HG03432 (cell line): ENCODE results near the gene TPRN.
A peak's percentile ranks its signal among the peaks of the same experiment; 100 is the strongest.

Source experiments
- ATAC-seq: cut with Tn5 transposase; IDR thresholded peaks from one replicate; pipeline ENCODE4 v1.9.1; 2021; ENCODE audit warnings: mild to moderate bottlenecking, moderate library complexity; ENCODE audit not compliant: unreplicated experiment

Gene TPRN

GRCh38 chr9:137213160-137214060 lies 12.9 kb upstream of the TPRN start:
- no peak for ATAC-seq

- ATAC-seq = no peak
These were observed 12.0 kb upstream of the TPRN start for GRCh38 chr9:137212520-137212919.

GRCh38 chr9:137211532-137211931 lies 11.0 kb upstream of the TPRN start:
- ATAC-seq = no peak

- ATAC-seq = no peak
These were observed 6.1 kb upstream of the TPRN start for GRCh38 chr9:137206602-137207001.

GRCh38 chr9:137205126-137206069 lies 4.9 kb upstream of the TPRN start, which contains the start of the genes NDOR1 and TMEM203:
NDOR1 (plus strand) TSS chr9:137205700; CDS start chr9:137205778, 78 bp downstream.
TMEM203 (minus strand) TSS chr9:137205648; CDS start chr9:137205414, 234 bp downstream.
- peak; percentile 51 for ATAC-seq

GRCh38 chr9:137204731-137205125 lies 4.2 kb upstream of the TPRN start:
- no peak for ATAC-seq

- ATAC-seq = no peak
These were observed 2.4 kb upstream of the TPRN start for GRCh38 chr9:137202966-137203365.

- ATAC-seq = no peak
These were observed 796 bp upstream of the TPRN start for GRCh38 chr9:137201205-137201868.

GRCh38 chr9:137199411-137200121 lies 975 bp downstream of the TPRN start:
- no peak for ATAC-seq

- no peak for ATAC-seq
These were observed 1.6 kb downstream of the TPRN start for GRCh38 chr9:137198902-137199283.

- ATAC-seq = no peak
These were observed 2.3 kb downstream of the TPRN start for GRCh38 chr9:137198051-137198901.

- no peak for ATAC-seq
These were observed 4.9 kb downstream of the TPRN start for GRCh38 chr9:137195525-137196220.

- no peak for ATAC-seq
These were observed 5.6 kb downstream of the TPRN start for GRCh38 chr9:137194909-137195308.

GRCh38 chr9:137194388-137194787 lies 6.2 kb downstream of the TPRN start:
- ATAC-seq = no peak

GRCh38 chr9:137193771-137194170 lies 6.8 kb downstream of the TPRN start:
- no peak for ATAC-seq

- no peak for ATAC-seq
These were observed 7.7 kb downstream of the TPRN start for GRCh38 chr9:137192859-137193258.

GRCh38 chr9:137192448-137192780 lies 8.1 kb downstream of the TPRN start:
- no peak for ATAC-seq

- ATAC-seq = no peak
These were observed 8.7 kb downstream of the TPRN start for GRCh38 chr9:137191691-137192447.
